Measurements from ENCODE around the gene RAD9A. TPM values are rescaled to one million over a fixed set of nuclear protein-coding genes. Genes with fewer than 3 reads are reported as not detected.
A peak's percentile ranks its signal among the peaks of the same experiment; 100 is the strongest.

The RAD9A gene
- total RNA-seq, 1 donor from 2014 or later: 12.1 TPM

- TF ChIP-seq, protein P1, sequence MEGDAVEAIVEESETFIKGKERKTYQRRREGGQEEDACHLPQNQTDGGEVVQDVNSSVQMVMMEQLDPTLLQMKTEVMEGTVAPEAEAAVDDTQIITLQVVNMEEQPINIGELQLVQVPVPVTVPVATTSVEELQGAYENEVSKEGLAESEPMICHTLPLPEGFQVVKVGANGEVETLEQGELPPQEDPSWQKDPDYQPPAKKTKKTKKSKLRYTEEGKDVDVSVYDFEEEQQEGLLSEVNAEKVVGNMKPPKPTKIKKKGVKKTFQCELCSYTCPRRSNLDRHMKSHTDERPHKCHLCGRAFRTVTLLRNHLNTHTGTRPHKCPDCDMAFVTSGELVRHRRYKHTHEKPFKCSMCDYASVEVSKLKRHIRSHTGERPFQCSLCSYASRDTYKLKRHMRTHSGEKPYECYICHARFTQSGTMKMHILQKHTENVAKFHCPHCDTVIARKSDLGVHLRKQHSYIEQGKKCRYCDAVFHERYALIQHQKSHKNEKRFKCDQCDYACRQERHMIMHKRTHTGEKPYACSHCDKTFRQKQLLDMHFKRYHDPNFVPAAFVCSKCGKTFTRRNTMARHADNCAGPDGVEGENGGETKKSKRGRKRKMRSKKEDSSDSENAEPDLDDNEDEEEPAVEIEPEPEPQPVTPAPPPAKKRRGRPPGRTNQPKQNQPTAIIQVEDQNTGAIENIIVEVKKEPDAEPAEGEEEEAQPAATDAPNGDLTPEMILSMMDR (IDR thresholded peaks at IDR 0.05; ENCODE audit: partially characterized antibody, unreplicated experiment): no peak
- Mint-ChIP-seq H3K27ac (ENCODE audit: unreplicated experiment) (no peak overlapping the region), H3K9me3 (ENCODE audit: unreplicated experiment) (peaks cover 3% of the 10 kb centered on the region), H3K4me3 (ENCODE audit: unreplicated experiment) (no peak overlapping the region), H3K27me3 (ENCODE audit: unreplicated experiment) (peaks cover 17% of the 10 kb centered on the region), H3K36me3 (ENCODE audit: unreplicated experiment) (no peaks in the 10 kb centered on the region), H3K4me1 (ENCODE audit: low read depth, unreplicated experiment) (no peaks in the 10 kb centered on the region)
- no peak for DNase-seq
Measured at GRCh38 chr11:67378544-67378943, 13.2 kb upstream of the RAD9A start.

- TF ChIP-seq, protein P1 (IDR thresholded peaks at IDR 0.05; ENCODE audit: partially characterized antibody, unreplicated experiment): no peak
- Mint-ChIP-seq H3K4me1 (ENCODE audit: low read depth, unreplicated experiment) (no peaks in the 10 kb centered on the region), H3K9me3 (ENCODE audit: unreplicated experiment) (no peaks in the 10 kb centered on the region), H3K36me3 (ENCODE audit: unreplicated experiment) (no peaks in the 10 kb centered on the region), H3K27me3 (ENCODE audit: unreplicated experiment) (peaks cover 13% of the 10 kb centered on the region), H3K4me3 (ENCODE audit: unreplicated experiment) (no peak overlapping the region), H3K27ac (ENCODE audit: unreplicated experiment) (no peak overlapping the region)
- DNase-seq: no peak
Measured at GRCh38 chr11:67379061-67380058, 12.4 kb upstream of the RAD9A start.

DNA sequence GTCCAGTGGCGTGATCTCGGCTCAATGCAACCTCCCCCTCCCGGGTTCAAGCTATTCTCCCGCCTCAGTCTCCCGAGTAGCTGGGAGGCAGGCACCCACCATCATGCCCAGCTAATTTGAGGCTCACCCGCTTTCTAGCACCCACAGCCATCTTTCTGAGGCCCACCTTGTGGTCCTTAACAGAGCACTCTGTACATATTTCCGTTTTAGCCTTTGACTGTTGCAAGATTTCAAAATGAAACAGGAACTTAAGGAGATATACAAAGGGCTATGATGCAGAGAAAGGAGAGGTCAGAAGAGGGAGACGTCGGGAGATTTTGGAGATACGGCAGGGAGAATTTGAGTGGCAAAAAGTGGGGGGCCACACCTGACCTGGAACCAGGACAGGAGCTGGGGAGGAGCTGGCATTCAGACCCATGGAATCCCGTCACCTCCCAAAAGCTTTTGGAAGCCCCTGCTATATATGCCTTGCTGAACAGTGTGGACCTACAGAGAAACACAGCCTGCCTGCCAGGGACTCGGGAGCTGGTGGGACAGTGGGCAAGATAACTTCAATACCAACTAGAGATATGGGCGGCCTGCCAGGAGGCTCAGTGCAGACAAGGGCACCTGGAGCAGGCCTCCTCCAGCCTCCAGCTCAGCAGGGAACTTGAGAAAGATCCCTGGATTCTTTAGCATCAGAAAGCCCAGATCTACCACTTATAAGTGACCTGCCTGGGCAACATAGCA is 10.4 kb upstream of the RAD9A start:
- Mint-ChIP-seq H3K36me3 (ENCODE audit: unreplicated experiment) (no peaks in the 10 kb centered on the region), H3K27me3 (ENCODE audit: unreplicated experiment) (peaks cover 17% of the 10 kb centered on the region), H3K4me3 (ENCODE audit: unreplicated experiment) (no peak overlapping the region), H3K4me1 (ENCODE audit: low read depth, unreplicated experiment) (no peaks in the 10 kb centered on the region), H3K27ac (ENCODE audit: unreplicated experiment) (no peak overlapping the region), H3K9me3 (ENCODE audit: unreplicated experiment) (no peaks in the 10 kb centered on the region)
- DNase-seq: no peak
- TF ChIP-seq, protein P1 (IDR thresholded peaks at IDR 0.05; ENCODE audit: partially characterized antibody, unreplicated experiment): no peak

DNA sequence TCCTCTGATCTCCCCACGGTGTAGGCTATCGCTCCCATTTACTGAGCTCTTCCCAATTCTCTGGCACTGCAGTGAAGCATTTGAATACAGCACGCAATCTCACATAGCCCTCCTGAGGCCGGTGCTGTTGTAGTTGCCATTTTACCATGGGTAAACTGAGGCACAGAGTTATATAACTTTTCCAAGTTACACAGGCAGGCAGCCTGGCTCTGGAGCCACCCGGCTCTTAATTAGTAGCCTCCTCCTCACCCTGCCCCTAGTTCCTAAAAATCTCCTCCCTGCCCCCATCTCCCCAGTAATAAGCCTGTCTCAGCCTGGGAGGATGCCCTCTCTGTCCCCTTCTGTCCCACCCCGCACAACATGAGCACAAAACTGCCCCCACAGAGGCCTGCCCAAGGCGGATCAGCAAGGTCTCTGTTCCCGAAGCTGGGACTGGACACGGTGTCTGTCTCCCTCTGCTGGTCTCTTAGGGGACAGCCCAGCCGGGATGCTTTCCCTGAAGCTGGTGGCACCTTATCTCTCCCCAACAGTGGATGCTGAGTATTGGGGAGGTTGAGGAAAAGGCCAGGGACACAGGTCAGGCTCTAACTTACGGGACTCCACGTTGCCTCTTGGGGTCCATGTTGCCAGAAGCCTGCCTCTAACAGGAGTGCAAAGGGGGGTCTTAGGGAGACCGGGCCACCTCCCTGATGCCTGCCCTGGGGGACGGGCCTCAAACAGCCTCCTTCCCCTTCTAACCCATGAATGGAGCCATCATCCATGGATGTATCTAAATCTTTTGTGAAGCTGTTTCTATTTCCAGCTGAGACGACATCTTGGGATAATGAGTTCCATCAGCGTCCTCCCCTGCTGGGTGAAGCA is 9.3 kb upstream of the RAD9A start:
- Mint-ChIP-seq H3K36me3 (ENCODE audit: unreplicated experiment) (no peaks in the 10 kb centered on the region), H3K4me3 (ENCODE audit: unreplicated experiment) (no peak overlapping the region), H3K9me3 (ENCODE audit: unreplicated experiment) (no peaks in the 10 kb centered on the region), H3K27me3 (ENCODE audit: unreplicated experiment) (peaks cover 15% of the 10 kb centered on the region), H3K27ac (ENCODE audit: unreplicated experiment) (no peak overlapping the region), H3K4me1 (ENCODE audit: low read depth, unreplicated experiment) (peaks cover 4% of the 10 kb centered on the region)
- TF ChIP-seq, protein P1 (IDR thresholded peaks at IDR 0.05; ENCODE audit: partially characterized antibody, unreplicated experiment): peak; percentile 88
- peak; percentile 88 for DNase-seq

Data from glutamatergic neuron (in vitro differentiated cells).